KMS-11 (cell line): ENCODE results near the gene PLD1.
"Not testable (repeated sequence)": the region's sequence is repeated elsewhere in the genome, so short reads cannot be mapped to it uniquely, and the experiment has no call there.

Experiments
- H2AFZ ChIP-seq: fragments of 200-600 bp; sonication (generic); 2 replicates; pipeline ENCODE4 v1.6.1; 2016; ENCODE audit warnings: antibody characterized with exemption, mixed run types, low read depth
- H3K27ac ChIP-seq: fragments of 200-600 bp; sonication (generic); 2 replicates; pipeline ENCODE4 v1.6.1; 2016; ENCODE audit warnings: mild to moderate bottlenecking, mixed run types
- H3K27me3 ChIP-seq: fragments of 200-600 bp; sonication (generic); 2 replicates; pipeline ENCODE4 v1.6.1; 2017; ENCODE audit warnings: mild to moderate bottlenecking, low read depth, mixed run types, moderate library complexity; ENCODE audit not compliant: insufficient read depth
- H3K36me3 ChIP-seq: fragments of 200-600 bp; sonication (generic); 2 replicates; pipeline ENCODE4 v1.6.1; 2017; ENCODE audit warnings: mild to moderate bottlenecking, mixed run types; ENCODE audit not compliant: insufficient read depth
- H3K4me1 ChIP-seq: fragments of 200-600 bp; sonication (generic); 2 replicates; pipeline ENCODE4 v1.6.1; 2016; ENCODE audit warnings: mild to moderate bottlenecking, low read depth, mixed run types; ENCODE audit not compliant: poor library complexity, severe bottlenecking
- H3K4me2 ChIP-seq: fragments of 200-600 bp; sonication (generic); 2 replicates; pipeline ENCODE4 v1.7.0; 2016; ENCODE audit warnings: mild to moderate bottlenecking, mixed run types
- H3K4me3 ChIP-seq: fragments of 200-600 bp; sonication (generic); IDR thresholded peaks from 2 replicates; pipeline ENCODE4 v1.6.1; 2017; ENCODE audit warnings: low read depth, low read length, mixed read lengths; ENCODE audit not compliant: insufficient read depth
- H3K79me2 ChIP-seq: fragments of 200-600 bp; sonication (generic); 2 replicates; pipeline ENCODE4 v1.6.1; 2016; ENCODE audit warnings: low read depth, mixed run types; ENCODE audit not compliant: insufficient read depth
- H3K9ac ChIP-seq: fragments of 200-600 bp; sonication (generic); 2 replicates; pipeline ENCODE4 v1.6.1; 2016; ENCODE audit warnings: mild to moderate bottlenecking, mixed run types
- H4K20me1 ChIP-seq: fragments of 200-600 bp; sonication (generic); 2 replicates; pipeline ENCODE4 v1.6.1; 2016; ENCODE audit warnings: mild to moderate bottlenecking, mixed run types; ENCODE audit not compliant: insufficient read depth
- CTCF ChIP-seq: fragments of 200-600 bp; sonication (generic); conservative IDR thresholded peaks from 2 replicates; pipeline ENCODE4 v1.6.1; 2017; ENCODE audit warnings: low read depth, mild to moderate bottlenecking, antibody characterized with exemption, low read length, moderate library complexity, mixed read lengths

PLD1 gene

GRCh38 chr3:171636666-171637065 is 173.6 kb downstream of the PLD1 start:
- Histone ChIP-seq H3K79me2 (no peaks in the 10 kb centered on the region), H2AFZ (no peak overlapping the region), H3K4me1 (no peaks in the 10 kb centered on the region), H4K20me1 (no peaks in the 10 kb centered on the region), H3K36me3 (no peaks in the 10 kb centered on the region), H3K27me3 (no peaks in the 10 kb centered on the region), H3K27ac (no peak overlapping the region), H3K4me3 (no peak overlapping the region), H3K9ac (no peak overlapping the region), H3K4me2 (no peak overlapping the region)
- no peak for TF ChIP-seq CTCF

- Histone ChIP-seq H3K27ac (no peak overlapping the region), H3K79me2 (no peaks in the 10 kb centered on the region), H3K4me2 (no peak overlapping the region), H3K9ac (no peak overlapping the region), H3K27me3 (no peaks in the 10 kb centered on the region), H3K4me1 (no peaks in the 10 kb centered on the region), H2AFZ (no peak overlapping the region), H3K4me3 (no peak overlapping the region), H4K20me1 (no peaks in the 10 kb centered on the region), H3K36me3 (no peaks in the 10 kb centered on the region)
- TF ChIP-seq CTCF, result no peak
Measured at GRCh38 chr3:171632766-171633165, 177.5 kb downstream of the PLD1 start.

- not testable (repeated sequence) for H3K9ac ChIP-seq, H3K4me3 ChIP-seq, H3K27me3 ChIP-seq, H3K4me1 ChIP-seq, H3K4me2 ChIP-seq, H3K36me3 ChIP-seq, H2AFZ ChIP-seq, H3K79me2 ChIP-seq, H3K27ac ChIP-seq, H4K20me1 ChIP-seq
Measured at GRCh38 chr3:171626799-171627198, 183.5 kb downstream of the PLD1 start.

- H3K79me2 ChIP-seq, result no peaks in the 10 kb centered on the region
- no peaks in the 10 kb centered on the region for H4K20me1 ChIP-seq
- no peak overlapping the region for H3K27ac ChIP-seq
- H3K4me3 ChIP-seq, result no peak overlapping the region
- no peaks in the 10 kb centered on the region for H3K4me1 ChIP-seq
- H3K27me3 ChIP-seq, result no peaks in the 10 kb centered on the region
- no peak overlapping the region for H3K4me2 ChIP-seq
- no peaks in the 10 kb centered on the region for H3K36me3 ChIP-seq
- H2AFZ ChIP-seq, result no peak overlapping the region
- no peak for TF ChIP-seq CTCF
- no peak overlapping the region for H3K9ac ChIP-seq
Measured at GRCh38 chr3:171622126-171622525, 188.2 kb downstream of the PLD1 start.

GRCh38 chr3:171620825-171621434 is 189.4 kb downstream of the PLD1 start:
- Histone ChIP-seq H4K20me1 (no peaks in the 10 kb centered on the region), H3K9ac (no peak overlapping the region), H3K27ac (no peak overlapping the region), H3K4me1 (no peaks in the 10 kb centered on the region), H3K79me2 (no peaks in the 10 kb centered on the region), H2AFZ (no peak overlapping the region), H3K4me3 (no peak overlapping the region), H3K36me3 (no peaks in the 10 kb centered on the region), H3K4me2 (no peak overlapping the region), H3K27me3 (no peaks in the 10 kb centered on the region)
- TF ChIP-seq CTCF, result no peak
